ENCODE measurements around the gene SNORC.
"Not testable (repeated sequence)": the region's sequence is repeated elsewhere in the genome, so short reads cannot be mapped to it uniquely, and the experiment has no call there.

Gene SNORC

GRCh38 chr2:232897598-232898408 lies 27.7 kb downstream of the SNORC start:
- DNase-seq: no peak

DNA sequence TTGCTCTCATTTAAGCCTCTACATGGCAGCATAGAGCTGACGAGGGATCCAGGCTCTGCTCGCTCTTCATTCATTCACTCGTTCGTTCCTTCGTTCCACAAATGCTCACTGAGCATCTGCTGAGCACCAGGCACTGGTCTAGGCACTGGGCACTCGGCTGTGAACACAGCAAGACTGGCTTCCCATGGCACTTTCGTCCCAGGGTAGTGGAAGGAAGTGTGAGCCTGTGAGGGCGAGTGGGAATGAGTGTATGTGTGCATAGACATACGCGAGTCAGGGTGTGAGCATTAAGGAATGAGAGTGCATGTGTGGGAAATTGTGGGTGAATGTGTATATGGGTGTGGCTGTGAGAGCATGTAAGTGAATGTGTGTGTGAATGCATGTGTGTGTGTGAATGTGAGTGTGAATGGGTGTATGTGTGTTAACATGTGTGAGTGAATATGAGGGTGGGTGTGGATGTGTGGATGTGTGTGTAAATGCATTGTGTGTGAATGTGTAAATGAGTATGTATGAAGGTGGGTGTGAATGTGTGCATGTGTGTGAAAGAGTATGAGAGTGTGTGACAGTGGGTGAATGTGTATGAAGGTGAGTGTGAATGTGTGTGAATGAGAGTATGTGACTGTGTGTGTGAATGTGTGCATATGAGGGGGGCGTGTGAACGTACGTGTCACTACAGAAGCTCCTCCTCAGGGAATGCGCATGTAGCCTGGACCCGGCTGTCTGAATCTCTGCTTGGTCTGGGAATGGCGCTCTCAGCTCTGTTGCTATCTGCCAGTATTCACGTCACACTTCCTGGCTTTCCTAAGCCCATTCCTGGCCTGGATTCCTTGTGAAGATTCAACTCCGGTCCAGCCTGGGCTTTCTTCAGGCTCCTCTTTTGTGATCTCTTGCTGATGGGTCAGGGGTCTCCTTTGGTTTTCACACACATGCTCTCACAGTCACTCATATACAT lies 28.8 kb downstream of the SNORC start:
- DNase-seq: no peak

GRCh38 chr2:232900811-232901735 lies 31.0 kb downstream of the SNORC start:
- DNase-seq: no peak

GRCh38 chr2:232901736-232902578 lies 31.9 kb downstream of the SNORC start:
- DNase-seq: no peak

GRCh38 chr2:232903989-232904388 lies 33.9 kb downstream of the SNORC start:
- DNase-seq: no peak

DNA sequence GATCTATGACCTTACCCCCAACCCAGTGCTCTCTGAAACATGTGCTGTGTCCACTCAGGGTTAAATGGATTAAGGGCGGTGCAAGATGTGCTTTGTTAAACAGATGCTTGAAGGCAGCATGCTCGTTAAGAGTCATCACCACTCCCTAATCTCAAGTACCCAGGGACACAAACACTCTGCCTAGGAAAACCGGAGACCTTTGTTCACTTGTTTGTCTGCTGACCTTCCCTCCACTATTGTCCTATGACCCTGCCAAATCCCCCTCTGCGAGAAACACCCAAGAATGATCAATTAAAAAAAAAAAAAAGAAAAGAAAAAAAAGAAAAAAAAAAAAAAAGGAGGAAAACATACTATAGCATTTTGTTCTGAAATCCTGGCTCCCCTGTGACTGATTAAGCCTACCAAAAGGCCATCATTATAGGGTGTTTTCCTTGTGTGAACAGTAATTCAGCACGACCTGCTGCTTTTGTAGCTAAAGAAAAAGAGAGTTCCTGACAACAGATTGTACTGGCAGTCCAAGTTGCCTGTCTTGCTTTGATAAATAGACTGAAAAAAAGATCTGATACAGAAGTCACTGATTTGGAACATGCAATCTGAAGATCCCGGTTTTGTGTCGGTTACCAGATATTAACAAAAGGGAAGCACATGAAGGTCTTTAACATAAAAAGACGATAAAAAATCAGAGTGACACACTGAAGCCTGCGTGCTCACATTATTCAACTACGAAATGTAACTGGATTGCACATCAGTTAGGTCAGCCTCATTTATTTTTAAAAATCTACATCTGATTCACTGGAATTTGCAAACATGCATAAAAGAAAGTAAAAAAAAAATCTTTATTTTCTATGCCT lies 37.0 kb downstream of the SNORC start:
- peak; percentile 79 for DNase-seq

DNA sequence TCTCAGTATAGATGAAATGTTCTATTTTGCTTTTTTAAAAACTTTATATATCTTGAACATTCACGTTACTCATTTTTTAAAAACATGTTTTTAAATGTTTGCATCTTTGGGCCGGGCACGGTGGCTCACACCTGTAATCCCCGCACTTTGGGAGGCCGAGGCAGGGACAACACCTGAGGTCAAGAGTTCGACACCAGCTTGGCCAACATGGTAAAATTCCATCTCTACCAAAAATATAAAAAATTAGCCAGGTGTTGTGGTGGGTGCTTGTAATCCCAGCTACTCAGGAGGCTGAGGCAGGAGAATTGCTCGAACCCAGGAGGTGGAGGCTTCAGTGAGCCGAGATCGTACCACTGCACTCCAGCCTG lies 37.6 kb downstream of the SNORC start:
- DNase-seq: not testable (repeated sequence)

DNA sequence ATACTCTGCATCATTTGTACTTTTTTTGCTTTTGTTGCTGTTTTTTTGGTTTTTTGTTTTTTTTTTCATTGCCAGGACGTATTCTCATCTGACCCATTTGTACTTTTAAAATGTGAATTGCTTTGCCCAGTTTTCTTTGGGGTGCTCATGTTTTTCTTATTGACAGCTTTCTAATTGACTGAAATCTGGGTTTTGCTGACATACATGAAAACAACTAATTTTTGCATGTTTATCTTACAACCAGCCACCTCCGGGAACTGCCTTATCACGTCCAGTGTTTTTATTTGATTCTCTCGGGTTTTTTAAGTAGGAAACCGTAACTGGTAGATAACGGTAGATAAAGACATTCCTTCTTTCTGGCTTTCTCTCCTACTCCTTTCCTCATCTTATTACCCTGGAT lies 38.6 kb downstream of the SNORC start:
- no peak for DNase-seq

DNA sequence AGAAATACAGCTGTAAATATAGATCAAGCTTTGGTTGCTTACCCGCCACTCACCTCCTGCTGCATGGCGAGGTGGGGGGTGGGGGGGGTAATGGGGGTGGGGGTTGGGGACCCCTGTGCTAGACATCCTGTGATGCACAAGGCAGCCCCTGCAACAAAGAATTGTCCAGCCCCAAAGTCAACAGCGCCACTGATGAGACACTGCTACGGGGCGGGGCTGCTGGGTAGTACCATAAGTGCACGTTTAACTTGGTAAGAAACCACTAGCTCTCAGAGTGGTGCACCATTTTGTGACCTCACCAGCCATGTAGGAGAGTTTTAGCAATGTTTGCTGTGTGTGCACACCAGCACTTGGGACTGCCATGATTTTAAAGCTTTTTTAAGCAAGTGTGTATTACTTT lies 40.3 kb downstream of the SNORC start:
- DNase-seq: no peak

GRCh38 chr2:232911712-232912277 lies 41.7 kb downstream of the SNORC start:
- DNase-seq: no peak

GRCh38 chr2:232913903-232914302 lies 43.8 kb downstream of the SNORC start:
- DNase-seq: no peak

DNA sequence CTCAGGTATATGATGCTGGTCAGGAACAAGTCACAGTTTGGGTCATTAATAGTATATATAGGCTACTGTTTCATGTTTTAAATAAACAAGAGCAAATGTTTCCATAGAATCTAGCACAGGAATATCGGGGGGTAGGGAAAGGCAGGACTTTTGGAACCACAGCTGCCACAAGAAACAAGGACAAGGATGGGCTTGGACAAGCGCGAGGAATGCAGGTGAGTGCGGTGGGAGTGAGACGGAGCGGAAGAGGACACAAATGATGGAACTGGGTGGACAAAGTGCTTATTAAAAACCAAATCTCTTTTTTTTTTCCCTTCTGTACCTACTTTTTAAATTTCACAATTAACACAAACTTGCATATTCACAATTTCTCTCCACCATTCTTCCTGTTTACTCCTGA lies 49.1 kb downstream of the SNORC start:
- DNase-seq: no peak

- no peak for DNase-seq
Observed at GRCh38 chr2:232920055-232920454, 50.0 kb downstream of the SNORC start.

DNA sequence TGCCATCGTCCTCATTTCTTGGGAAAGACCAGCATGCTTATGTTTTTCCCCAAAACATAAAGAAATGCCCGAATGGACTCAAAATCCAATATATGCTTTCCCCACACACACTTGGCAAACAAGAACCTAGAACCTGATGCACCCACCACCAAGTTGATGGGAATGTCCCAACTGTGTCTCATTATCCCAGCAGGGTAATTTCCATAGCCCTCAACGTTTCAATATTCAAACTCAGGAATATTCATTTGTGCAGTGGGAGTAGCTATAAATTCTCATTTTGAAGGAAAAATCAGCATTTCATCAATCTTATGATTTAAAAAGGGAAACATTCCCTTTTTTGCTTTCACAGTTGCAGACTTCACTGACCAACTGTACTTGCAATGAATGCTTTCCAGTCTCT lies 50.7 kb downstream of the SNORC start:
- no peak for DNase-seq

- no peak for DNase-seq
Observed at GRCh38 chr2:232924433-232924832, 54.4 kb downstream of the SNORC start.

DNA sequence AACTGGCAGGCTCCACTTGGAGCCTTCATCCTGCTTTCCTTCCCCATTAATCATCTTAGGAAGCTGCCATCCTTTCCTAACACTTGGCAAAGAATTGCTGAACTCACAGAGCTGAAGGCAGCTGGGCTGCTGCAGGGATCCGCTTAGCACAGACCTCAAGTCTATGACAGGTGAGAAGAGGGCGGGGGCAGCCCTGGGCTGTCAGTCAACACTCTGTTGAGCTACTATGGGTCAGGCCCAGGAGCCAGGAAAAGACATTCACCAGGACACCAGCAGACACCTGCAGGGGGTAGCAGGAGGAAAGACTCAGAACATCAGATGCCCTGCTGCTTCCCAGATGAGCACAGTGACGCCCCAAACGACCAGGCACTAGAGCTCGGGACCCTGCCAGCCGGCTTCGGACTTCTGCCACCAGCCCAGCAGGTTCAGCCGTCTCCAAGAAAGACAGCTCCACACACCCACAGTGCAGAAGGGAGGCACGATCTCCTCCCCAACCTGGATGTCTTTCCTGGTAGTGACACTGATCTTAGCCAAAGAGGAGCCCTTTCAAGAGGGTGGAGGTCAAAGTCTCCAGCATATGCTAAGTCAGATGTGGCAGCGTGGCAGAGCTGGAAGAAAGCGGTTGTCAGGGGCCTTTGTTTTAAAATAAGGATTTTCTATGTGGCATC lies 55.2 kb downstream of the SNORC start:
- no peak for DNase-seq

DNA sequence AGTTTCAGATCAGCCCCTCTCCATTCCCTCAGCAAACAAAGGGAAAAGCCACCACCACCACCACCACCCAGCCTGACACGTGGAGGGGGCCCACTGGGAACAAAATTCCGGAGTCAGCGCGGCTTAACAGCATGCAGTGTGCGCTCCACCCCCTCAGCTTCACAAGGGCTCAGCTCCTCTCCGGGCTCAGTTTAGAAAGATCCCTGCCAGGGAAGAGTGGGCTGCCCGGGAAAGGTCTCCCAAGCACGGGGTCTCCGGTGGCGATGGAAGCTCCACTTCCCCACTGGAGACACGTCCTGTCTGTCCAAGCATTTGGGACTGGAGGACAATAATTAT lies 55.7 kb downstream of the SNORC start:
- no peak for DNase-seq

DNA sequence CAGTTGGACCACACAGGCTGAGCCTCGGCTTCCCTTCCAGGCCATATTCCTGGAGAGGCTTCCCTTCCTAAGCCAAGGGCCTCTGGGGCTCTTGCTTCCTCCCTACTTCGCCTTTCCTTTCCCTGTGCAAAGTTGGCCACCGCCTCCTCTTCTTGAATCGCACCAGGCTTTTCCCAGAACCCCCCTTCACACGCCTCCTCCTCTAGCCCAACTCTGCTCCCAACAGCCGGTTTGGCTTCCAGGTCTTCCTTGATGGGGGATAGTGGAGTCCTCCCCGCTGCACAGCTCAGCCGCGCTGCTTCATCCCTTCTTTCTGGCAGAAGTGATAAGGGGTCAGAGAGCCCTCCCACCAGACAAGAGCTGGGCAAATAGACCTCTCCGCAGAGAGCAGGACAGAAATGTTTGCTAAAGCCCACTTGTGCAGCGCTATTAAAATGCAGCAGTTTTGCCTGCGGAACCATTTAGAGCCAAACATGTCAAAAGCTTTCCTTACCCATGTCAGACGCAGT lies 56.4 kb downstream of the SNORC start:
- peak; percentile 34 for DNase-seq

GRCh38 chr2:232927032-232927792 lies 57.1 kb downstream of the SNORC start:
- no peak for DNase-seq

Data from NCI-H2227 treated with DMSO at 0.1 percent for 48 hours (cell line).